GM12891 (cell line): ENCODE data around the gene CD209.

Experiments
- PAX5 ChIP-seq: IDR thresholded peaks from 2 replicates; pipeline ENCODE4 v1.6.1; 2011; ENCODE audit warnings: low read length, moderate library complexity, mild to moderate bottlenecking; ENCODE audit not compliant: insufficient read depth, severe bottlenecking
- POLR2A ChIP-seq: IDR thresholded peaks from 2 replicates; pipeline ENCODE4 v1.6.1; 2011; ENCODE audit warnings: low read depth, low read length, control low read depth
- POLR2AphosphoS5 ChIP-seq: IDR thresholded peaks from 2 replicates; pipeline ENCODE4 v1.6.1; 2011; ENCODE audit warnings: low read depth, low read length, control low read depth
- POU2F2 ChIP-seq: IDR thresholded peaks from 2 replicates; pipeline ENCODE4 v1.6.1; 2011; ENCODE audit warnings: low read depth, mild to moderate bottlenecking, control low read depth, low read length, moderate library complexity
- TAF1 ChIP-seq: IDR thresholded peaks from 2 replicates; pipeline ENCODE4 v1.6.1; 2011; ENCODE audit warnings: low read depth, low read length, control low read depth

DNA sequence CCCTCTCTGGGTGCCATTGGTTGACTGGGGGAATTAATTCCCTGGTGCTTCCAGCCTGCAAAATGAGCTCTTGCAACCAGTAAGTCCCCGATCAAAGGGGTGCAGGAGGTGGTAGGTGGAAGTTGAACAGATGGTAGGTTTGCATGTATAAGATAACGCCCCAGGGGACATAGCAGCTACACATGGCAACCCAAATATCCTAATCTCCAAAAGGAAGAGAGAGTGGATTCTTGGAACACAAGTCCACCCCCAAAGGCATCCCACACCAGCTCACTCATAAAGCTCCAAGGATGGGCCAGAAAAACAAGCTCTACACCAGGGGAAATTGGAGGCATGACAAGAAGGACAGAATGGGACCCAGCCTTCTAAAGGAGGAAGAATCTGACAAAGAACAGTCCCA lies 4.8 kb downstream of the CD209 start:
- TF ChIP-seq PAX5 = no peak
- no peak for TF ChIP-seq POLR2AphosphoS5
- TF ChIP-seq POLR2A = no peak
- TF ChIP-seq TAF1 = no peak
- TF ChIP-seq POU2F2 = no peak
